ENCODE measurements around the gene FUOM. TPM values are rescaled to one million over a fixed set of nuclear protein-coding genes. Genes with fewer than 3 reads are reported as not detected.

Gene FUOM
- total and polyA plus RNA-seq, 2 of the 8 experiments (the other 6 are each of a cell fraction or from before 2014, with no cell fraction given) = 22.0 to 30.4 TPM

- Histone ChIP-seq H3K4me2 (ENCODE audit: insufficient read depth in 1 of 2, low read depth in 2 of 2, low read length in 2 of 2) (no peak overlapping the region), H2BK5ac (ENCODE audit: low read depth, low read length) (peak overlapping the region; percentile 27; the same call in 1 of the 2 replicates), H2BK15ac (ENCODE audit: low read length) (0 out of 2 replicates have a peak overlapping the region, but pooled peaks have one; percentile 92), H3K36me3 (ENCODE audit: control insufficient read depth in 2 of 4, insufficient read depth in 4 of 4, low read length in 3 of 4) (no peaks in the 10 kb centered on the region), H3K79me2 (ENCODE audit: control insufficient read depth in 1 of 2, insufficient read depth in 2 of 2, low read length in 2 of 2) (no peaks in the 10 kb centered on the region), H4K20me1 (replicated peaks in 1 of 2; ENCODE audit: control insufficient read depth in 1 of 2, insufficient read depth in 2 of 2, low read length in 2 of 2) (peaks cover 0 to 2% of the 10 kb centered on the region in 2 experiments), H4K5ac (ENCODE audit: insufficient read length, low read depth, low read length) (no peak overlapping the region), H3K23ac (ENCODE audit: insufficient read length) (no peak overlapping the region), H3K79me1 (ENCODE audit: low read depth, low read length) (no peaks in the 10 kb centered on the region), H2AFZ (ENCODE audit: low read length) (no peak overlapping the region), H3K4me3 (ENCODE audit: extremely low read depth in 1 of 4, insufficient read depth in 2 of 4, low read depth in 3 of 4, low read length in 4 of 4) (no peak overlapping the region), H3K18ac (ENCODE audit: extremely low read depth, low read length) (no peak overlapping the region), H3K4me1 (replicated peaks in 1 of 4; ENCODE audit: control insufficient read depth in 3 of 4, insufficient read depth in 4 of 4, low read length in 3 of 4) (peaks cover 0 to 27% (median 6%) of the 10 kb centered on the region in 4 experiments; a peak in 6 of 7 replicates), H3K56ac (replicated peaks; ENCODE audit: insufficient read length, low read depth, low read length) (no peak overlapping the region), H3K9ac (replicated peaks in 1 of 4; ENCODE audit: extremely low read depth in 1 of 4, low read depth in 3 of 4, low read length in 3 of 4) (no peak overlapping the region), H4K8ac (ENCODE audit: extremely low read depth, insufficient read depth, low read length) (no peak overlapping the region; the same call in 1 of the 2 replicates), H3K4ac (replicated peaks; ENCODE audit: insufficient read length, low read depth, low read length) (no peak overlapping the region), H3K23me2 (ENCODE audit: low read depth, low read length) (peaks cover 6% of the 10 kb centered on the region; the same call in 1 of the 2 replicates), H2BK12ac (ENCODE audit: low read depth, low read length) (peak overlapping the region; percentile 94; the same call in 1 of the 2 replicates), H4K91ac (replicated peaks; ENCODE audit: insufficient read length, low read length) (no peak overlapping the region), H3K27ac (ENCODE audit: low read depth, low read length) (no peak overlapping the region), H3K27me3 (replicated peaks in 1 of 4; ENCODE audit: control insufficient read depth in 3 of 4, extremely low read depth in 1 of 4, insufficient read depth in 3 of 4, low read length in 3 of 4) (peaks cover 17 to 67% (median 55%) of the 10 kb centered on the region in 4 experiments), H3K14ac (ENCODE audit: insufficient read length) (no peak overlapping the region), H2AK5ac (ENCODE audit: low read depth, low read length) (no peak overlapping the region), H3K9me3 (ENCODE audit: insufficient read depth in 2 of 2, low read depth in 1 of 2, low read length in 1 of 2) (peaks cover 0 to 2% of the 10 kb centered on the region in 2 experiments; a peak in 1 of 4 replicates), H2BK120ac (replicated peaks; ENCODE audit: low read depth, low read length) (no peak overlapping the region), H2BK20ac (ENCODE audit: low read length) (0 out of 2 replicates have a peak overlapping the region, but pooled peaks have one; percentile 48)
- CTCF ChIA-PET (ENCODE audit: partially characterized antibody) = interaction anchor here (0.5 to 5.3 kb wide), 9 partner anchors 9 to 195 kb away, joined by 3 to 57 read pairs (median 15); partner anchors contain the start of gene CALY
- 78% methylated on average over 12 of the region's 12 CpGs; no CpG with 5 or more reads in 1 of the 2 experiments for WGBS, 2 experiments (ENCODE audit: extremely low coverage in 1 of 2, insufficient coverage in 1 of 2, insufficient read length in 1 of 2, insufficient replicate concordance in 2 of 2, low coverage in 1 of 2, low lambda C conversion rate in 2 of 2, missing lambda C conversion rate in 1 of 2)
- FAIRE-seq (no peak), DNase-seq (ENCODE audit: low read depth in 1 of 2, low spot score in 2 of 2) (no peak)
- POLR2A ChIA-PET (ENCODE audit: partially characterized antibody) = interaction anchor here (1.0 to 4.3 kb wide), 5 partner anchors 14 to 33 kb away, joined by 3 to 24 read pairs (median 8); partner anchors contain the start of genes FUOM and PRAP1
- TF ChIP-seq EP300 (IDR thresholded peaks at IDR 0.05; ENCODE audit: borderline replicate concordance in 1 of 2, low read depth in 2 of 2, low read length in 2 of 2) (no peak), EZH2 (IDR thresholded peaks at IDR 0.05; ENCODE audit: low read depth, low read length, severe bottlenecking) (peak; percentile 28)
Measured at GRCh38 chr10:133327651-133328357, 30.0 kb downstream of the FUOM start.
